Naive thymus-derived CD4-positive, alpha-beta T cell (primary cell): ENCODE measurements around the gene GALNT14. TPM values are rescaled to one million over a fixed set of nuclear protein-coding genes. Genes with fewer than 3 reads are reported as not detected.

ENCODE experiments used
- ATAC-seq: fragments of 150-1000 bp; cut with Tn5 transposase; 2 replicates; pipeline ENCODE4 v1.10.0; 2021; ENCODE audit warnings: mild to moderate bottlenecking, moderate library complexity
- CTCF ChIA-PET: fragments of 350-600 bp; sonication (Branson Sonifier 250); formaldehyde crosslinking; loops from one replicate; lab custom pipeline; 2021; ENCODE audit warnings: antibody characterized with exemption; lab: Charles Lee
- POLR2A ChIA-PET: fragments of 350-600 bp; sonication (Branson Sonifier 250); formaldehyde crosslinking; loops from one replicate; lab custom pipeline; 2021; ENCODE audit warnings: antibody characterized with exemption, inconsistent platforms; lab: Charles Lee
- DNase-seq, 9 donors: peaks; one replicate each; pipeline versions ENCODE4 v3.0.0 to v3.0.0-alpha.2; 2020 to 2022; ENCODE audit warnings: mixed read lengths in 1 of 9
- H3K27ac ChIP-seq: one replicate; pipeline ENCODE4 v1.7.0; 2013; ENCODE audit warnings: mild to moderate bottlenecking, low read depth, low read length, moderate library complexity
- H3K27me3 ChIP-seq, 2 donors: one replicate each; pipeline ENCODE4 v1.7.0; 2013; ENCODE audit warnings: low read length in 2 of 2, mild to moderate bottlenecking in 2 of 2, moderate library complexity in 2 of 2; ENCODE audit not compliant: control insufficient read depth in 2 of 2, insufficient read depth in 2 of 2
- H3K36me3 ChIP-seq, 3 experiments: 1 replicate in 2 of 3; 2 replicates in 1 of 3; pipeline ENCODE4 v1.7.0; 2013; ENCODE audit warnings: low read length in 3 of 3, mild to moderate bottlenecking in 3 of 3, moderate library complexity in 1 of 3; ENCODE audit not compliant: insufficient read depth in 3 of 3, control insufficient read depth in 2 of 3
- H3K4me1 ChIP-seq, 2 donors: one replicate each; pipeline ENCODE4 v1.7.0; 2013; ENCODE audit warnings: low read length in 2 of 2, mild to moderate bottlenecking in 2 of 2, moderate library complexity in 1 of 2; ENCODE audit not compliant: control insufficient read depth in 2 of 2, insufficient read depth in 2 of 2
- H3K4me3 ChIP-seq: 2 replicates; pipeline ENCODE4 v1.7.0; 2013; ENCODE audit warnings: mild to moderate bottlenecking, low read length
- H3K9me3 ChIP-seq, 3 experiments: 1 replicate in 2 of 3; 2 replicates in 1 of 3; pipeline ENCODE4 v1.7.0; 2013; ENCODE audit warnings: low read length in 3 of 3; ENCODE audit not compliant: control insufficient read depth in 2 of 3
- H3K27ac Mint-ChIP-seq, 9 donors: one replicate each; pipeline ENCODE4 v1.8.0; 2020 to 2022; ENCODE audit warnings: mixed read lengths in 9 of 9, mild to moderate bottlenecking in 8 of 9, moderate library complexity in 5 of 9, inconsistent platforms in 2 of 9
- H3K27me3 Mint-ChIP-seq, 5 donors: one replicate each; pipeline ENCODE4 v1.8.0; 2021 to 2022; ENCODE audit warnings: mixed read lengths in 5 of 5, mild to moderate bottlenecking in 1 of 5
- H3K36me3 Mint-ChIP-seq, 5 donors: one replicate each; pipeline ENCODE4 v1.8.0; 2020 to 2022; ENCODE audit warnings: mixed read lengths in 5 of 5, mild to moderate bottlenecking in 3 of 5, inconsistent platforms in 1 of 5
- H3K4me1 Mint-ChIP-seq, 7 donors: one replicate each; pipeline ENCODE4 v1.8.0; 2020 to 2022; ENCODE audit warnings: mixed read lengths in 7 of 7, mild to moderate bottlenecking in 3 of 7, inconsistent platforms in 1 of 7
- H3K4me3 Mint-ChIP-seq, 10 donors: one replicate each; pipeline ENCODE4 v1.8.0; 2020 to 2022; ENCODE audit warnings: mild to moderate bottlenecking in 10 of 10, mixed read lengths in 10 of 10, moderate library complexity in 6 of 10, inconsistent platforms in 2 of 10
- H3K9me3 Mint-ChIP-seq, 11 donors: one replicate each; pipeline ENCODE4 v1.8.0; 2020 to 2022; ENCODE audit warnings: mixed read lengths in 11 of 11, mild to moderate bottlenecking in 4 of 11, inconsistent platforms in 1 of 11, moderate library complexity in 1 of 11
- intact Hi-C, 2 donors: fragments of 100-400 bp; cut with micrococcal nuclease; formaldehyde crosslinking; loops; one replicate each; pipeline ENCODE4 v1.15.1; 2023
- polyA plus RNA-seq, 2 donors: library from polyadenylated mRNA; unstranded; fragments of 300-500 nt; fragmentation: Illumina TruSeq; gene quantifications; one replicate each; pipeline ENCODE4 v1.2.3, GENCODE V29; 2021
- total RNA-seq, 6 experiments: library from RNA in 5 of 6; stranded (reverse) in 5 of 6; gene quantifications; 1 replicate in 5 of 6; 2 replicates in 1 of 6; pipeline ENCODE4 v1.2.3 and lab custom pipeline; 2021 to 2026

The GALNT14 gene
- total and polyA plus RNA-seq, 7 experiments from 2014 or later, result 0.64 to 1.1 TPM; not detected in 5

GRCh38 chr2:31101701-31102100 is 36.5 kb downstream of the GALNT14 start:
- Histone ChIP-seq H3K9me3 (no peaks in the 10 kb centered on the region), H3K27ac (no peak overlapping the region), H3K27me3 (no peaks in the 10 kb centered on the region), H3K4me1 (no peaks in the 10 kb centered on the region), H3K36me3 (no peaks in the 10 kb centered on the region), H3K4me3 (no peak overlapping the region)
- H3K4me1 Mint-ChIP-seq, result peaks cover 0 to 1% (median 0%) of the 10 kb centered on the region in 7 donors
- intact Hi-C loops, result no loop called here
- DNase-seq (no peak), ATAC-seq (no peak)
- H3K9me3 Mint-ChIP-seq, result no peaks in the 10 kb centered on the region
- POLR2A ChIA-PET, result no interaction called here
- CTCF ChIA-PET, result interaction anchor here (0.5 to 0.6 kb wide), 2 partner anchors 54 to 65 kb away, joined by 3 to 8 read pairs; no protein-coding TSS in a partner anchor
- H3K27ac Mint-ChIP-seq, result no peak overlapping the region
- no peaks in the 10 kb centered on the region for H3K36me3 Mint-ChIP-seq
- no peak overlapping the region for H3K4me3 Mint-ChIP-seq
- peaks cover 10 to 34% (median 26%) of the 10 kb centered on the region in 5 donors for H3K27me3 Mint-ChIP-seq

- H3K27ac ChIP-seq, result no peak overlapping the region
- H3K36me3 Mint-ChIP-seq, result peaks cover 0 to 5% (median 0%) of the 10 kb centered on the region in 5 donors
- no peak overlapping the region for H3K27ac Mint-ChIP-seq
- H3K4me3 ChIP-seq, result no peak overlapping the region
- intact Hi-C loops, result no loop called here
- DNase-seq (no peak), ATAC-seq (no peak)
- H3K4me3 Mint-ChIP-seq, result no peak overlapping the region
- no peaks in the 10 kb centered on the region for H3K27me3 ChIP-seq
- H3K9me3 ChIP-seq, result no peaks in the 10 kb centered on the region
- H3K9me3 Mint-ChIP-seq, result peaks cover 0 to 8% (median 0%) of the 10 kb centered on the region in 11 donors
- no peaks in the 10 kb centered on the region for H3K36me3 ChIP-seq
- CTCF ChIA-PET, result no interaction called here
- H3K4me1 Mint-ChIP-seq, result peaks cover 0 to 1% (median 0%) of the 10 kb centered on the region in 7 donors
- peaks cover 0 to 26% (median 16%) of the 10 kb centered on the region in 5 donors for H3K27me3 Mint-ChIP-seq
- H3K4me1 ChIP-seq, result no peaks in the 10 kb centered on the region
- POLR2A ChIA-PET, result no interaction called here
Measured at GRCh38 chr2:31097962-31098613, 40.2 kb downstream of the GALNT14 start.

- H3K4me3 Mint-ChIP-seq, result no peak overlapping the region
- no peaks in the 10 kb centered on the region for H3K27me3 ChIP-seq
- peaks cover 0 to 5% (median 0%) of the 10 kb centered on the region in 5 donors for H3K36me3 Mint-ChIP-seq
- ATAC-seq, result no peak
- no peaks in the 10 kb centered on the region for H3K4me1 ChIP-seq
- H3K27ac ChIP-seq, result no peak overlapping the region
- POLR2A ChIA-PET, result no interaction called here
- no peak overlapping the region for H3K4me3 ChIP-seq
- peaks cover 6 to 14% (median 9%) of the 10 kb centered on the region in 5 donors for H3K27me3 Mint-ChIP-seq
- H3K4me1 Mint-ChIP-seq, result no peaks in the 10 kb centered on the region
- no peaks in the 10 kb centered on the region for H3K36me3 ChIP-seq
- intact Hi-C loops, result no loop called here
- no peak overlapping the region for H3K27ac Mint-ChIP-seq
- no peaks in the 10 kb centered on the region for H3K9me3 ChIP-seq
- CTCF ChIA-PET, result interaction anchor here (0.6 to 1.4 kb wide), 3 partner anchors 74 to 245 kb away, joined by 3 to 6 read pairs (median 3); no protein-coding TSS in a partner anchor
- DNase-seq, result no peak
- peaks cover 0 to 8% (median 0%) of the 10 kb centered on the region in 11 donors for H3K9me3 Mint-ChIP-seq
Measured at GRCh38 chr2:31090188-31090587, 48.1 kb downstream of the GALNT14 start.

- Mint-ChIP-seq H3K27me3 (peaks cover 6 to 11% (median 9%) of the 10 kb centered on the region in 5 donors), H3K27ac (no peak overlapping the region), H3K4me3 (no peak overlapping the region), H3K4me1 (no peaks in the 10 kb centered on the region), H3K36me3 (peaks cover 0 to 5% (median 0%) of the 10 kb centered on the region in 5 donors), H3K9me3 (peaks cover 0 to 5% (median 0%) of the 10 kb centered on the region in 11 donors)
- no peaks in the 10 kb centered on the region for H3K27me3 ChIP-seq
- H3K4me3 ChIP-seq, result no peak overlapping the region
- ChIA-PET POLR2A (no interaction called here), CTCF (interaction anchor here (0.6 to 1.4 kb wide), 3 partner anchors 74 to 245 kb away, joined by 3 to 6 read pairs (median 3); no protein-coding TSS in a partner anchor)
- H3K4me1 ChIP-seq, result no peaks in the 10 kb centered on the region
- H3K9me3 ChIP-seq, result no peaks in the 10 kb centered on the region
- no peak for ATAC-seq
- intact Hi-C loops, result no loop called here
- no peak overlapping the region for H3K27ac ChIP-seq
- no peak for DNase-seq
- no peaks in the 10 kb centered on the region for H3K36me3 ChIP-seq
Measured at GRCh38 chr2:31089645-31090044, 48.6 kb downstream of the GALNT14 start.

- no peaks in the 10 kb centered on the region for H3K27me3 ChIP-seq
- no peak overlapping the region for H3K27ac Mint-ChIP-seq
- no peaks in the 10 kb centered on the region for H3K4me1 Mint-ChIP-seq
- H3K27me3 Mint-ChIP-seq, result peaks cover 1 to 9% (median 4%) of the 10 kb centered on the region in 5 donors
- intact Hi-C loops, result no loop called here
- H3K36me3 ChIP-seq, result no peaks in the 10 kb centered on the region
- ATAC-seq (no peak), DNase-seq (no peak)
- no peaks in the 10 kb centered on the region for H3K9me3 ChIP-seq
- H3K27ac ChIP-seq, result no peak overlapping the region
- H3K4me1 ChIP-seq, result no peaks in the 10 kb centered on the region
- H3K36me3 Mint-ChIP-seq, result no peaks in the 10 kb centered on the region
- peaks cover 0 to 1% (median 0%) of the 10 kb centered on the region in 11 donors for H3K9me3 Mint-ChIP-seq
- no peak overlapping the region for H3K4me3 ChIP-seq
- ChIA-PET CTCF (interaction anchor here (0.7 to 1.4 kb wide), 2 partner anchors 245 to 1271 kb away, joined by 3 to 6 read pairs; no protein-coding TSS in a partner anchor), POLR2A (no interaction called here)
- no peak overlapping the region for H3K4me3 Mint-ChIP-seq
Measured at GRCh38 chr2:31088504-31089195, 49.6 kb downstream of the GALNT14 start.

- Mint-ChIP-seq H3K9me3 (peaks cover 0 to 1% (median 0%) of the 10 kb centered on the region in 11 donors), H3K4me1 (no peaks in the 10 kb centered on the region), H3K27me3 (peaks cover 0 to 9% (median 4%) of the 10 kb centered on the region in 5 donors), H3K27ac (no peak overlapping the region), H3K36me3 (no peaks in the 10 kb centered on the region), H3K4me3 (no peak overlapping the region)
- H3K36me3 ChIP-seq, result no peaks in the 10 kb centered on the region
- intact Hi-C loops, result no loop called here
- no peak for ATAC-seq
- no peaks in the 10 kb centered on the region for H3K27me3 ChIP-seq
- CTCF ChIA-PET, result no interaction called here
- no peaks in the 10 kb centered on the region for H3K9me3 ChIP-seq
- POLR2A ChIA-PET, result no interaction called here
- no peak overlapping the region for H3K4me3 ChIP-seq
- H3K27ac ChIP-seq, result no peak overlapping the region
- DNase-seq, result no peak
- H3K4me1 ChIP-seq, result no peaks in the 10 kb centered on the region
Measured at GRCh38 chr2:31087491-31087890, 50.7 kb downstream of the GALNT14 start.
